Sigmoid colon (tissue), 4 donors: ENCODE measurements around the gene IFITM10.

ENCODE experiments used
- EP300 ChIP-seq, 4 donors: sonication (generic); formaldehyde crosslinking; IDR thresholded peaks; one replicate each; pipeline ENCODE4 v1.6.1; 2017; ENCODE audit warnings: antibody characterized with exemption in 4 of 4
- POLR2A ChIP-seq, 2 donors: fragments of 450-650 bp; IDR thresholded peaks; one replicate each; pipeline ENCODE4 v1.6.1; 2016; ENCODE audit warnings: antibody characterized with exemption in 2 of 2, mild to moderate bottlenecking in 2 of 2, moderate library complexity in 2 of 2
- POLR2AphosphoS5 ChIP-seq, 4 donors: sonication (generic); formaldehyde crosslinking; IDR thresholded peaks; one replicate each; pipeline ENCODE4 v1.6.1; 2017; ENCODE audit warnings: antibody characterized with exemption in 4 of 4
- TF ChIP-seq, protein P1 (sequence below), 4 experiments: fragments of 450-650 bp in 3 of 4; fragments of 200-600 bp in 1 of 4; IDR thresholded peaks; one replicate each; pipeline ENCODE4 v1.5.1; 2016 to 2019; ENCODE audit warnings: antibody characterized with exemption in 4 of 4, mild to moderate bottlenecking in 3 of 4, moderate library complexity in 2 of 4

DNA sequence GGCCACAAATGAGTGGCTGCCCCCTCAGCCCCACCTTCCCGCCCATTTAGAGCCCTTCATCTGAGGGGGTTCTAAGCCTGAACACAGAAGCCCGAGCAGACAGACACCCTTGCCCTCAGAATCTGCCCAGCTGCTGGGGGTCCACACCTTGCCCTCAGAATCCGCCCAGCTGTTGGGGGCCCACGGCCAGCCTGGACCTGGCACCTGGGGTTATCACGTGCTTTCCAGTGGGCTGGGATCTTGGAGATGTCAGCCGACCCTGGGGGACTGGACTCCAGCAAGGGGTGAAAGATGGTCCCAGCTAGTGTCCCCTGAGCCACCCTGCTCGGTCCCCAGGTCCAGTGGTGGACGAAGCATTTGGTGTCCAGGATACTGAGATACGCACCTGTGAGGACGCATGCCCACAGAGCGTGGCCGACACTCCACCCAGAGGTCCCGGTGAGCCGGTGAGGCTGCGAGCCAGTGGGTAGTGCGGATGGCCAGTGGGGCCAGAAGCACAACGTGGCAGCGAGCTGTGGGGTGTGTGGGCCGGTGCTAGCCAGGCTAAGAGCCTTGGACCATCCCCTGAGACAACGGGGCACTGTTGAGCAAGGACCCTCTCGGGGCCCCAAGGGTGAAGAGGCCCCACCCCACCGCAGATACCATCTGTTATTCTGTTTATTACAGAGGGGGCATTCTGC lies 16.5 kb upstream of the IFITM10 start:
- no peak for TF ChIP-seq POLR2A (IDR thresholded peaks at IDR 0.05)
- TF ChIP-seq, protein P1, sequence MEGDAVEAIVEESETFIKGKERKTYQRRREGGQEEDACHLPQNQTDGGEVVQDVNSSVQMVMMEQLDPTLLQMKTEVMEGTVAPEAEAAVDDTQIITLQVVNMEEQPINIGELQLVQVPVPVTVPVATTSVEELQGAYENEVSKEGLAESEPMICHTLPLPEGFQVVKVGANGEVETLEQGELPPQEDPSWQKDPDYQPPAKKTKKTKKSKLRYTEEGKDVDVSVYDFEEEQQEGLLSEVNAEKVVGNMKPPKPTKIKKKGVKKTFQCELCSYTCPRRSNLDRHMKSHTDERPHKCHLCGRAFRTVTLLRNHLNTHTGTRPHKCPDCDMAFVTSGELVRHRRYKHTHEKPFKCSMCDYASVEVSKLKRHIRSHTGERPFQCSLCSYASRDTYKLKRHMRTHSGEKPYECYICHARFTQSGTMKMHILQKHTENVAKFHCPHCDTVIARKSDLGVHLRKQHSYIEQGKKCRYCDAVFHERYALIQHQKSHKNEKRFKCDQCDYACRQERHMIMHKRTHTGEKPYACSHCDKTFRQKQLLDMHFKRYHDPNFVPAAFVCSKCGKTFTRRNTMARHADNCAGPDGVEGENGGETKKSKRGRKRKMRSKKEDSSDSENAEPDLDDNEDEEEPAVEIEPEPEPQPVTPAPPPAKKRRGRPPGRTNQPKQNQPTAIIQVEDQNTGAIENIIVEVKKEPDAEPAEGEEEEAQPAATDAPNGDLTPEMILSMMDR (IDR thresholded peaks at IDR 0.05) = no peak
- no peak for TF ChIP-seq POLR2AphosphoS5 (IDR thresholded peaks at IDR 0.05)
- no peak for TF ChIP-seq EP300 (IDR thresholded peaks at IDR 0.05)
